Transverse colon (tissue), 4 donors: ENCODE data around the gene PDE6A. TPM values are rescaled to one million over a fixed set of nuclear protein-coding genes. Genes with fewer than 3 reads are reported as not detected.

ENCODE experiments used
- DNase-seq: peaks from one replicate; pipeline ENCODE4 v3.0.0-alpha.2; 2019
- H3K27ac ChIP-seq, 4 donors: fragments of 200-600 bp; sonication (generic); 2 replicates each; pipeline ENCODE4 v1.5.1; 2016 to 2018; ENCODE audit warnings: inconsistent platforms in 4 of 4
- H3K27me3 ChIP-seq: fragments of 200-600 bp; sonication (generic); 2 replicates; pipeline ENCODE4 v1.5.1; 2017; ENCODE audit warnings: inconsistent platforms
- H3K36me3 ChIP-seq, 4 donors: fragments of 200-600 bp; sonication (generic); 2 replicates each; pipeline ENCODE4 v1.5.1; 2017 to 2019; ENCODE audit warnings: inconsistent platforms in 4 of 4
- H3K4me1 ChIP-seq, 4 donors: fragments of 200-600 bp; sonication (generic); 2 replicates each; pipeline ENCODE4 v1.5.1; 2017 to 2020; ENCODE audit warnings: inconsistent platforms in 4 of 4
- H3K4me3 ChIP-seq, 4 donors: fragments of 200-600 bp; sonication (generic); 1 replicate in 1 of 4; 2 replicates in 3 of 4; pipeline versions ENCODE4 v1.5.1 to v1.6.1; 2017 to 2019; ENCODE audit warnings: inconsistent platforms in 4 of 4
- H3K9me3 ChIP-seq, 2 donors: fragments of 200-600 bp; sonication (generic); 2 replicates each; pipeline ENCODE4 v1.5.1; 2017 to 2019; ENCODE audit warnings: inconsistent platforms in 2 of 2
- EP300 ChIP-seq: sonication (generic); formaldehyde crosslinking; IDR thresholded peaks from one replicate; pipeline ENCODE4 v1.6.1; 2017; ENCODE audit warnings: antibody characterized with exemption, low read depth
- POLR2A ChIP-seq: fragments of 450-650 bp; IDR thresholded peaks from one replicate; pipeline ENCODE4 v1.6.1; 2016; ENCODE audit warnings: antibody characterized with exemption, mild to moderate bottlenecking, moderate library complexity
- POLR2AphosphoS5 ChIP-seq, 3 donors: sonication (generic); formaldehyde crosslinking; IDR thresholded peaks; one replicate each; pipeline ENCODE4 v1.6.1; 2016; ENCODE audit warnings: antibody characterized with exemption in 3 of 3
- WGBS, 2 donors: methylation state at CpG; one replicate each; pipeline ENCODE4 v1.1.5; 2018; ENCODE audit warnings: low coverage in 1 of 2; 5-methylcytosine and 5-hydroxymethylcytosine counted together
- in situ Hi-C, 4 donors: fragments of 200-750 bp; cut with MboI; loops; one replicate each; pipeline versions ENCODE4 v1.15.0 to v1.15.1; 2017; ENCODE audit warnings: low sequenced_read_pairs in 3 of 4, low pct_ligation_motif_present in 1 of 4, low pct_unique_long_range_greater_than_20kb in 1 of 4
- intact Hi-C: fragments of 100-400 bp; cut with DNase I; formaldehyde crosslinking; loops from one replicate; pipeline ENCODE4 v1.15.1; 2023; ENCODE audit warnings: low total_unique reads
- total RNA-seq, 4 donors: library from RNA; depleted of rRNA; stranded (reverse); fragments of >200 nt; gene quantifications; one replicate each; pipeline ENCODE4 v1.1.0, GENCODE V29; 2016
- TF ChIP-seq, protein P1 (sequence below), 5 experiments: fragments of 200-600 bp in 3 of 5; fragments of 450-650 bp in 2 of 5; sonication (generic) in 3 of 5; IDR thresholded peaks; 1 replicate in 2 of 5; 2 replicates in 3 of 5; pipeline ENCODE4 v1.5.1; 2016 to 2017; ENCODE audit warnings: antibody characterized with exemption in 5 of 5, inconsistent platforms in 3 of 5, mild to moderate bottlenecking in 2 of 5, moderate library complexity in 1 of 5

PDE6A gene
- total RNA-seq, 4 donors from 2014 or later: 1.2 to 6.5 (median 3.5) TPM

- H3K36me3 ChIP-seq: peaks cover 0 to 43% (median 10%) of the 10 kb centered on the region in 4 donors
- H3K9me3 ChIP-seq: no peaks in the 10 kb centered on the region
- WGBS, 2 donors: 97 to 100% methylated on average over 2 to 6 of the region's 6 CpGs
- intact Hi-C loops: loop anchor here (5.0 kb wide), 1 partner anchor 148 kb away; no protein-coding TSS in a partner anchor
- TF ChIP-seq, protein P1, sequence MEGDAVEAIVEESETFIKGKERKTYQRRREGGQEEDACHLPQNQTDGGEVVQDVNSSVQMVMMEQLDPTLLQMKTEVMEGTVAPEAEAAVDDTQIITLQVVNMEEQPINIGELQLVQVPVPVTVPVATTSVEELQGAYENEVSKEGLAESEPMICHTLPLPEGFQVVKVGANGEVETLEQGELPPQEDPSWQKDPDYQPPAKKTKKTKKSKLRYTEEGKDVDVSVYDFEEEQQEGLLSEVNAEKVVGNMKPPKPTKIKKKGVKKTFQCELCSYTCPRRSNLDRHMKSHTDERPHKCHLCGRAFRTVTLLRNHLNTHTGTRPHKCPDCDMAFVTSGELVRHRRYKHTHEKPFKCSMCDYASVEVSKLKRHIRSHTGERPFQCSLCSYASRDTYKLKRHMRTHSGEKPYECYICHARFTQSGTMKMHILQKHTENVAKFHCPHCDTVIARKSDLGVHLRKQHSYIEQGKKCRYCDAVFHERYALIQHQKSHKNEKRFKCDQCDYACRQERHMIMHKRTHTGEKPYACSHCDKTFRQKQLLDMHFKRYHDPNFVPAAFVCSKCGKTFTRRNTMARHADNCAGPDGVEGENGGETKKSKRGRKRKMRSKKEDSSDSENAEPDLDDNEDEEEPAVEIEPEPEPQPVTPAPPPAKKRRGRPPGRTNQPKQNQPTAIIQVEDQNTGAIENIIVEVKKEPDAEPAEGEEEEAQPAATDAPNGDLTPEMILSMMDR (IDR thresholded peaks at IDR 0.05): no peak
- TF ChIP-seq POLR2AphosphoS5 (IDR thresholded peaks at IDR 0.05): no peak
- no peak for TF ChIP-seq POLR2A
- no peak for TF ChIP-seq EP300
- H3K4me1 ChIP-seq: peaks cover 0 to 13% (median 6%) of the 10 kb centered on the region in 4 donors
- in situ Hi-C loops: loop anchor here (5.0 to 25.0 kb wide), 5 partner anchors 148 to 373 kb away; no protein-coding TSS in a partner anchor
- H3K4me3 ChIP-seq: no peak overlapping the region
- DNase-seq: no peak
- no peaks in the 10 kb centered on the region for H3K27me3 ChIP-seq
- H3K27ac ChIP-seq: no peak overlapping the region
These were observed 105.5 kb downstream of the PDE6A start for GRCh38 chr5:149838881-149839739.

- Histone ChIP-seq H3K36me3 (peaks cover 0 to 32% (median 12%) of the 10 kb centered on the region in 4 donors), H3K9me3 (no peaks in the 10 kb centered on the region), H3K4me1 (peaks cover 0 to 13% (median 6%) of the 10 kb centered on the region in 4 donors), H3K4me3 (no peak overlapping the region), H3K27me3 (no peaks in the 10 kb centered on the region), H3K27ac (no peak overlapping the region)
- intact Hi-C loops: loop anchor here (5.0 kb wide), 1 partner anchor 150 kb away; no protein-coding TSS in a partner anchor
- in situ Hi-C loops: loop anchor here (5.0 to 25.0 kb wide), 5 partner anchors 150 to 375 kb away; no protein-coding TSS in a partner anchor
- TF ChIP-seq, protein P1 (IDR thresholded peaks at IDR 0.05): peak; percentile 32 to 68 (median 58)
- no peak for TF ChIP-seq POLR2A
- no peak for TF ChIP-seq EP300
- TF ChIP-seq POLR2AphosphoS5 (IDR thresholded peaks at IDR 0.05): peak in 1 of 3 donors; percentile 13
- DNase-seq: peak; percentile 69
- 32 to 37% methylated on average over 7 of the region's 7 CpGs for WGBS, 2 donors
These were observed 106.8 kb downstream of the PDE6A start for GRCh38 chr5:149837680-149838269.

DNA sequence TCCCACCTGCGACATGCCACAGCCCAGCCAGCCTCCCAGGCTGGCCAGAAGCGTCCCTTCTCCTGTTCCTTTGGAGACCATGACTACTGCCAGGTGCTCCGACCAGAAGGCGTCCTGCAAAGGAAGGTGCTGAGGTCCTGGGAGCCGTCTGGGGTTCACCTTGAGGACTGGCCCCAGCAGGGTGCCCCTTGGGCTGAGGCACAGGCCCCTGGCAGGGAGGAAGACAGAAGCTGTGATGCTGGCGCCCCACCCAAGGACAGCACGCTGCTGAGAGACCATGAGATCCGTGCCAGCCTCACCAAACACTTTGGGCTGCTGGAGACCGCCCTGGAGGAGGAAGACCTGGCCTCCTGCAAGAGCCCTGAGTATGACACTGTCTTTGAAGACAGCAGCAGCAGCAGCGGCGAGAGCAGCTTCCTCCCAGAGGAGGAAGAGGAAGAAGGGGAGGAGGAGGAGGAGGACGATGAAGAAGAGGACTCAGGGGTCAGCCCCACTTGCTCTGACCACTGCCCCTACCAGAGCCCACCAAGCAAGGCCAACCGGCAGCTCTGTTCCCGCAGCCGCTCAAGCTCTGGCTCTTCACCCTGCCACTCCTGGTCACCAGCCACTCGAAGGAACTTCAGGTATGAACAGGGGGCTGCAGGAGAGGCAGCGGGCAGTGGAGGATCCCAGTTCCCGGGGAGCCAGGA lies 108.0 kb downstream of the PDE6A start:
- Histone ChIP-seq H3K27me3 (no peaks in the 10 kb centered on the region), H3K4me3 (no peak overlapping the region), H3K27ac (no peak overlapping the region), H3K4me1 (peaks cover 0 to 13% (median 6%) of the 10 kb centered on the region in 4 donors), H3K36me3 (peaks cover 0 to 22% (median 9%) of the 10 kb centered on the region in 4 donors), H3K9me3 (no peaks in the 10 kb centered on the region)
- intact Hi-C loops (loop anchor here (5.0 kb wide), 1 partner anchor 151 kb away; no protein-coding TSS in a partner anchor), in situ Hi-C loops (loop anchor here (5.0 to 25.0 kb wide), 5 partner anchors 151 to 376 kb away; no protein-coding TSS in a partner anchor)
- TF ChIP-seq EP300 (no peak), POLR2A (no peak), POLR2AphosphoS5 (IDR thresholded peaks at IDR 0.05) (no peak)
- TF ChIP-seq, protein P1 (IDR thresholded peaks at IDR 0.05): no peak
- 90 to 100% methylated on average over 1 to 16 of the region's 18 CpGs for WGBS, 2 donors
- DNase-seq: no peak
